Measurements from ENCODE around the gene ADARB2.
"Not testable (repeated sequence)": the region's sequence is repeated elsewhere in the genome, so short reads cannot be mapped to it uniquely, and the experiment has no call there.

Gene ADARB2

GRCh38 chr10:1328161-1328823 lies 409.0 kb downstream of the ADARB2 start:
- DNase-seq = no peak

- no peak for DNase-seq
Measured at GRCh38 chr10:1327759-1328158, 409.6 kb downstream of the ADARB2 start.

GRCh38 chr10:1326514-1326913 lies 410.8 kb downstream of the ADARB2 start:
- not testable (repeated sequence) for DNase-seq

- no peak for DNase-seq
Measured at GRCh38 chr10:1324903-1325302, 412.4 kb downstream of the ADARB2 start.

GRCh38 chr10:1323951-1324350 lies 413.4 kb downstream of the ADARB2 start:
- DNase-seq = no peak

- no peak for DNase-seq
Measured at GRCh38 chr10:1320739-1321320, 416.5 kb downstream of the ADARB2 start.

- DNase-seq = no peak
Measured at GRCh38 chr10:1316809-1317143, 420.5 kb downstream of the ADARB2 start.

- DNase-seq = no peak
Measured at GRCh38 chr10:1316121-1316808, 421.1 kb downstream of the ADARB2 start.

GRCh38 chr10:1315178-1315577 lies 422.1 kb downstream of the ADARB2 start:
- DNase-seq = no peak

- DNase-seq = no peak
Measured at GRCh38 chr10:1311726-1312125, 425.6 kb downstream of the ADARB2 start.

GRCh38 chr10:1310271-1310789 lies 427.0 kb downstream of the ADARB2 start:
- DNase-seq = no peak

GRCh38 chr10:1309617-1310270 lies 427.6 kb downstream of the ADARB2 start:
- no peak for DNase-seq

GRCh38 chr10:1308962-1309616 lies 428.2 kb downstream of the ADARB2 start:
- no peak for DNase-seq

GRCh38 chr10:1308173-1308961 lies 429.0 kb downstream of the ADARB2 start:
- DNase-seq = no peak

GRCh38 chr10:1301143-1301542 lies 436.2 kb downstream of the ADARB2 start:
- no peak for DNase-seq

GRCh38 chr10:1300218-1300617 lies 437.1 kb downstream of the ADARB2 start:
- DNase-seq = no peak

GRCh38 chr10:1299041-1299726 lies 438.1 kb downstream of the ADARB2 start:
- DNase-seq = no peak

GRCh38 chr10:1297566-1298301 lies 439.6 kb downstream of the ADARB2 start:
- DNase-seq = no peak

- DNase-seq = no peak
Measured at GRCh38 chr10:1295756-1296480, 441.4 kb downstream of the ADARB2 start.

GRCh38 chr10:1294748-1295147 lies 442.6 kb downstream of the ADARB2 start:
- DNase-seq = no peak

All from NCI-H2029 treated with DMSO at 0.1 percent for 48 hours (cell line).